ENCODE results near the gene CRYGB. TPM values are rescaled to one million over a fixed set of nuclear protein-coding genes. Genes with fewer than 3 reads are reported as not detected.
"Not testable (repeated sequence)": the region's sequence is repeated elsewhere in the genome, so short reads cannot be mapped to it uniquely, and the experiment has no call there.

Gene CRYGB
- polyA plus RNA-seq, 12 donors = not detected

DNA sequence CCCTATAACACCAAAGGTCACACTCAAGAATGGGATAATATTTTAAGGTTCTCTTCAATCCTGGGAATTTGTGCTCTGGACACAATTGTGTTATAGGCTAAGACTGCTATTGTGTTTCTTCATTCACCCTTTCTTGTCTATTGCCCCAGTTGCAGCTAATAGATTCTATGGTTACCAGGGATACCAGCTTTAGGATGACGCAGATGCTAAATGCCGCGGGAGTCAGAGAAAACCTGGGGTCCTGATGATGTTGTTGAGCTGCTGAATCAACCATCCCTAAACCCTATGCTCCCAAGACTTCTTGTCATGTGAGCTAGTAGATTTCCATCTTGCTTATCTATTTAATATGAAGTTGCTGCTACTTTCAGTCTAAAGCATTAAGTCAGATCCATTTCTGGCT lies 27.0 kb downstream of the CRYGB start:
- DNase-seq = no peak

DNA sequence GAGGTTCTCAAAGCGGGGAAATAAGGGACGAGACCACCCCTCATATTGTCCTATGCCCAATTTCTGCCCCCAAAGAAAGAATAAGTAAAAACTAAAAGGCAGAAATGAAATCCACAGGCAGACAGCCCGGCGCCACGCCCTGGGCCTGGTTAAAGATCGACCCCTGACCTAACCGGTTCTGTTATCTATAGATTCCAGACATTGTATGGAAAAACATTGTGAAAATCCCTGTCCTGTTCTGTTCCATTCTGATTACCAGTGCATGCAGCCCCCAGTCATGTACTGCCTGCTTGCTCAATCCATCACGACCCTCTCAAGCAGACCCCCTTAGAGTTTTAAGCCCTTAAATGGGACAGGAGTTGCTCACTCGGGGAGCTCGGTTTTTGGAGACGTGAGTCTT lies 28.6 kb downstream of the CRYGB start:
- not testable (repeated sequence) for DNase-seq

DNA sequence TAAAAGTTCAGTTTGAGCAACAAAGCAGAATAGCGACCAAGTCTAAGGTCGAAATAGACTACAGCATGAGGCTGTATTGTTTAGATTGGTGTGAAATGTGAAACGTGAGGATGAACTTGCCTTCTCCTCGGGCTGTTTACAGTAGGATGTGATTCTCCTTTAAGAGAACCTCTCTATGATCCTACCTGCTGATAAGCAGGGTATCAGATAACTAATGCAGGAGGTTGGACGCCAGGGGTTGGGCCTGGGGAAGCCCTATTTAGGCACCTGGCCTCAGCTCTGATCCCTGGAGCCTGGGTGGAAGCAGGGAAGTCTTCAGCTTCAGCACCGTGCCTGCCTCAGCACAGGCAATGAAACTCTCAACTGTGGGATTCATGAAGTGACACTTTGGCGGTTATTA lies 33.0 kb downstream of the CRYGB start:
- DNase-seq = no peak

DNA sequence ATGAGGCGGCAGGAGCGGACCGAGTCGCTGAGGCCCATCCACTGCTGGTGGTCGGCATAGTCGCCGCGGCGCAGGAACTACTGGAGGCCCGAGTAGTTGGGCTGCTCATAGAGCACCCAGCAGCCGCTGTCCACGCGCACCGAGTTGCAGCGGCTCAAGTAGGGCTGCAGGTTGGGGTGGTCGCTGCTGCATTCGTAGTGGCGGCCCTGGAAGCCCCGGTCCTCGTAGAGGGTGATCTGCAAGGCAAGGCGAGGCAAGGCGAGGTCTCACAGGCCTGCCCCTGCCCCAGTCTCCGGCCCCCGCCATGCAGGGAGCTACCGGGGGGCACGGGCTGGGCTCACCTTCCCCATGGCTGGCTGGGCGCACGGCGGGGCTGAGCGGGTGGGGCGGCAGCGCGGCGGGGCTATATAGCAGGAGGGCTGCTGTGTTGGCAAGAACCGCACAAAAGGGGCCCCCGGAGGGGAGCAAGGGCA lies 33.6 kb downstream of the CRYGB start:
- not testable (repeated sequence) for DNase-seq

DNA sequence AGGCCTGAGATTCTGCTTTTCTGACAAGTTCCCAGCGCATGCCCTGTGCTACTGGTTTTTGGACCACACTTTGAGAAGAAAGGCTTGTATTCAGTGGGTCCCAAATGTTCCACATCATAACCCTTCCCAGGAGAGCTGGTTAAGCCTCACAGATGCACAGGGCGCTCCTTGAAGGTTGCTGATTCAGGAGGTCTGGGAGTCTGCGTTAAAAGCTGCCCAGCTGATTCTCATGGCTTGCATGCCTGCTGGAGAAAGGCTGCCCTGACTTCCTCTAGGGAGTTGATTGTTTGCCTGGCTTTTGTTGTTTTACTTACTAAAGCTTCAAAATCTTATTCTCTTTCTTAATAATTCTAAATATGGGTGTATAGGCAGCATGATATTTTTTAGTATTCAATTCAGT lies 42.3 kb downstream of the CRYGB start:
- no peak for DNase-seq

DNA sequence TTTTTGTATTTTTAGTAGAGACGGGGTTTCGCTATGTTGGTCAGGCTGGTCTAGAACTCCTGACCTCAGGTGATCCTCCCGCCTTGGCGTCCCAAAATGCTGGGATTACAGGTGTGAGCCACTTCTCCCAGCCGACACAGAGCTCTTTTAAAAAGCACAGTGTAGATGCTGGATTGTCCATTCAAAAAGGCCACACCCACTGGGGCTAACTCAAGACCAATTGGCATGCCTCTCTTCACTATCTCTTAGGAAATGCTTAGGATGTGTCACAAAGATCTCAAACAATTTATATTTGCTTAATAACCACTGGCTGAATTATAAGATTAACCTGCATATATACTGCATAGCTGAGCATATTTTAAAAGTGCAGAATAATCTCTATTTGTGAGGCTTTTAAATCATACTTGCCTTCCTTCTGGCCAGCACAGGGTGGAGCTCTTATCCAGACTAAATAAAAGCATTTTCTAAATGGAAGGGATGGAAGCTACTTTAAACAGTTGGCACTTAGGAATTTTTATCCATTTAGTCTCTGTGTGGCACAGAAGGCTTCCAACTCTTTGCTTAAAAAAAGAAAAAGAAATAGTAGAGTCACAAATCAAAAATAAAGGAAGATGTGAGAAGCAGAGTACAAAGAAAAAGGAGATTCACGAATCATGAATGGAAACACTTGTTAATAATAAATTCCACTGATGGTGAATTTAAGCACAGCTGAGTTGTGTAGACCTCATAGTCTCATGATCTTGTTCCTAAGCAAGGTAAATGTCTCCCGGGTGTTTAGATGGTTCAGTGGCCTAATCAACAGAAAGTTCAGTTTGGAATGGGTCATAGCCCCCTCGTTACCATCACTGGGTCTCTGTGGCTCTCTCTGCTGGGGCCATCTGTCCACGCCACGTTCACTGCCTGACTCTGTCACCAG lies 44.0 kb downstream of the CRYGB start:
- DNase-seq = no peak

DNA sequence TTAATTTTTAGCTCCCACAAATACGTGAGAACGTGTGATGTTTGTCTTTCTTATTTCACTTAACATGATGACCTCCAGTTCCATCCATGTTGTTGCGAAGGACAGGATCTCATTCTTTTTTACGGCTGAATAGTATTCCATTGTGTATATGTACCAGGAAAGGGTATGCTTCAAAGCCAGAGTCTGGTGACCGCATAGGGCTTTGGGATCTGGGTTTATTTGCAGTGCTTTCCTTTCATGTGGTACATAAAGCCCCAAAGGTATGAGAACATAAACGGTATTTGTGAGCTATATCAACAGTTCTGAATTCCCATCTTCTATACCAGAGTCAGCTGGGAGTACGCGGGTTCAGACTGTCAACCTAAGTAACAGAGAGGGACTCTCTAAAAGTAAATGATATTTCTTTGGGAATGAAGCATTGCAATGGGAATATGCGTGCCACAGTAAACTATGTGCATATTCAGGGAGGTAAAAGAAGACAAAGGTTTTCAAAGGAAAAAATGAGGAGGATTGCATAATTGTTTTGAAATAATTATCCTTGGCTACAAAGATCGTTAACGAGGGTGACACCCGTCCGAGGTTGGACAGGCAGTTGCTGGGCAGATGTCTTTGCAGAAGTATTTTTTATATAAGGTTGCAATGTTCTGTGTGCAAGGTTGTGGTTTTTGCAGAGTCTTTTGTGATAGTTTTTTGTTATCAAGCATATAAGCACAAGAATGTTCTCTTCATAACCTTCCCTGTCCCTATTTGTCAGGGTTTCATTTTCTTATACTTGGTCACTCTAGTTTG lies 46.1 kb downstream of the CRYGB start:
- no peak for DNase-seq

DNA sequence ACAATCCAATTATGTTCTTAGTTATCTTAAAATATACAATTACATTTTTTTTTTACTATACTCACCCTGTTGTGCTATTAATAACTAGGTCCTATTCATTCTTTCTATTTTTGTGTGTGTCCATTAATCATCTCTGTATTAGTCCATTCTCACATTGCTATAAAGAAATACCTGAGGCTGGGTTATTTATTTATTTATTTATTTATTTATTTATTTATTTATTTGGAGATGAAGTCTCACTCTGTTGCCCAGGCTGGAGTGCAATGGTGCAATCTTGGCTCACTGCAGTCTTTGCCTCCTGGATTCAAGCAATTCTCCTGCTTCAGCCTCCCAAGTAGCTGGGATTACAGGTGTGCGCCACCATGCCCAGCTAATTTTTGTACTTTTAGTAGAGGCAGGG lies 47.3 kb downstream of the CRYGB start:
- not testable (repeated sequence) for DNase-seq

DNA sequence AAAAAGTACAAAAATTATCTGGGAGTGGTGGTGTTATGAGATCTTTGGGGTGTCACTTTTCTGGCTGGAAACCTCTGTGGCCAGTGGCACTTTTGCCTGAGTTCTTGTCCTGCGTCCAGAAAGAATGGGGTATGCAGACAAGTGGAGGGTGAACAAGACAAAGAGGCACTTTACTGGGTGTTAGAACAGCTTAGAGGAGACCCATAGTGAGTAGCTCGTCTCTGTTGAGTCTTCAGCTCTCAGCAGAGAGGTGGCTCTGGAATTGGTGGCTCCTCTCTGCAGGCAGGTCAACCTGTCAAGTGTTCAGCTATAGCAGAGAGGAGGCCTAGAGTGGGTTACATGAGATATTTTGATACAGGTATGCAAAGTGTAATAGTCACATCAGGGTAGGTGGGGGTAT lies 47.7 kb downstream of the CRYGB start:
- no peak for DNase-seq

DNA sequence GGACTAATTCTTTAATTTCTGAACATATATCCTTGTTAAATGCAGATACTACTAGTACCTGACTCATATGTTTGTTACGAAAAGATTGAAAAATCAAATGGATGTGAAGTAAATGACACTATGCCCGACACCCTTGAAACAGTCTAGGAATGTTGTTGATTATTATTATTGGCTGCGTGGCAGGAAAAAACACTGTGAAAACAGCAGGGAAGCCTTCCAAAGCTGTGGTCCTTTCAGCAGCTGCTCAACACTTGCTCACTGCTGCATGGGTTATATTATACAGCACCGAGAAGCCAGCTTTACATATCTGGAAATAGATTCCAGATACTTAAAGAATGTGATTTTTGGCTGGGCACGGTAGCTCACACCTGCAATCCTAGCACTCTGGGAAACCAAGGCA lies 48.2 kb downstream of the CRYGB start:
- no peak for DNase-seq

DNA sequence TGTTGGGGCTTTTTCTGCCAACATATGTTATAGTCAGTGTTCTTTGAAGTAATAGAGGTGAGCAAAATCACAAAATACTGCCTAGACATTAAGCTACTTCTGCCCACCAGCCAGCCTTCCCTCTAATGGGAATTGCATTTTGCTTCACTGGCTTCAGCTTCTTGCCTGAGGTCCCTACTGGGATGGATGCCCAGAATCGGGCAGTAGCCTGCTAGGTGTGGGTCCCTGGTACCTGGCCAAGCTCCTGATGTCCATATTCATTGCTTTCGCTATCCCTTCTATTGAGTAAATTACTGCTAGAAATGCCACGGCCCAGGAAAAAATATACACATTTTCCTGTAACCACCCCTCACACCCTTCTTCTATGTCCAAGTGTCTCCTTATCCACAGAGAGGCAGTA lies 48.6 kb downstream of the CRYGB start:
- DNase-seq = no peak

DNA sequence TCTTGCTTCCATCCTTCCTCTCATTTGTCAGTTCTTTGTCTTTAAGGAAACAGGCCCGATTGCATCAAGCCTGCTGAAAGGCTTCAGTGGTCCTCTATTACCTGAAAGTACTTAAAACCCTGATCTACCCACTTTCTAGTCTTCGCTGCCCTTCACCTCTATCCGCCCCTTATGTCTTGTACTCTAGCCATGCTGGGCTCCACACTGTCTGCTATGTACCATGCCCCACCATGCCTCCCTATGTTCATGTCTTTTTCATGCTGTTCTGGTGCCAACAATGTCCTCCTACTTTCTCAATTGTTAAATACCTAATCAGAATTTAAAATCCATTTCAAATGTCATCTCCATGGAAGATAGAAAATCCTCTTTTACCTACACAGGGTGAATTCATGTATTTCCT lies 49.9 kb downstream of the CRYGB start:
- DNase-seq = no peak

DNA sequence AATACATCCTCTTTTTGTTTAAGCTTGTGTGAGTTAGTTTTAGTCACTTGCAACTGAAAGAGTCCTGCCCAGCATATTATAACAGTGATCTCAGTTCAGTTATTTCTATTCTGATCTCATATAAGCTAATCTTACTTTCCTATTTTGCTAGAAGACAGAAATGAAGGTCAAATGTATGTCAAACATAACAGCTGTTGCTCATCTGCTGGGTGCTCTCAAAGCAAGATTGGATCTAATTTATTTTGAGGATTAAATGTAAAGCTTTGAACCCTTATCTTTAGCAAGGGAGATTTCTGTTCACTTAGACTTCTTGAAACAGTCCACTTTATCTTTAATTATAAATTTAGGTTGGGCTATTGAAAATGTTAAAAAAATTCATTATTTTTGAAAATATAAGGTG lies 52.8 kb downstream of the CRYGB start:
- DNase-seq = no peak

Other genes with a start within 250 kb of the CRYGB start
- gene PLEKHM3, start 120.6 kb downstream of the CRYGB start, polyA plus RNA-seq (ENCODE audit: insufficient read length in 12 of 12) = 10 to 100 TPM in 1 of 12 donors, 1 to 10 TPM in 10, not detected in 1; 6.5 to 11.7 (median 8.1) TPM
- gene CRYGD, start 21.6 kb downstream of the CRYGB start, polyA plus RNA-seq (ENCODE audit: insufficient read length in 12 of 12) = not detected
- gene CRYGC, start 16.3 kb downstream of the CRYGB start, polyA plus RNA-seq (ENCODE audit: insufficient read length in 12 of 12) = not detected
- not detected for gene CRYGA, start 17.4 kb upstream of the CRYGB start, polyA plus RNA-seq (ENCODE audit: insufficient read length in 12 of 12)
- gene C2orf80, start 43.9 kb upstream of the CRYGB start, polyA plus RNA-seq (ENCODE audit: insufficient read length in 12 of 12) = not detected
- 10 to 100 TPM in 11 of 12 donors, not detected in 1; 32.4 to 60.7 (median 44.2) TPM for gene IDH1, start 108.9 kb upstream of the CRYGB start, polyA plus RNA-seq (ENCODE audit: insufficient read length in 12 of 12)
- 10 to 100 TPM in 11 of 12 donors, not detected in 1; 14.0 to 25.0 (median 19.6) TPM for gene PIKFYVE, start 120.1 kb upstream of the CRYGB start, polyA plus RNA-seq (ENCODE audit: insufficient read length in 12 of 12)

Measured in muscle of arm (tissue), 12 donors.